ENCODE results near the gene PRAMEF1.
A peak's percentile ranks its signal among the peaks of the same experiment; 100 is the strongest.
"Not testable (repeated sequence)": the region's sequence is repeated elsewhere in the genome, so short reads cannot be mapped to it uniquely, and the experiment has no call there.

Gene PRAMEF1, protein sequence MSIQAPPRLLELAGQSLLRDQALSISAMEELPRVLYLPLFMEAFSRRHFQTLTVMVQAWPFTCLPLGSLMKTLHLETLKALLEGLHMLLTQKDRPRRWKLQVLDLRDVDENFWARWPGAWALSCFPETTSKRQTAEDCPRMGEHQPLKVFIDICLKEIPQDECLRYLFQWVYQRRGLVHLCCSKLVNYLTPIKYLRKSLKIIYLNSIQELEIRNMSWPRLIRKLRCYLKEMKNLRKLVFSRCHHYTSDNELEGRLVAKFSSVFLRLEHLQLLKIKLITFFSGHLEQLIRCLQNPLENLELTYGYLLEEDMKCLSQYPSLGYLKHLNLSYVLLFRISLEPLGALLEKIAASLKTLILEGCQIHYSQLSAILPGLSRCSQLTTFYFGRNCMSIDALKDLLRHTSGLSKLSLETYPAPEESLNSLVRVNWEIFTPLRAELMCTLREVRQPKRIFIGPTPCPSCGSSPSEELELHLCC

DNA sequence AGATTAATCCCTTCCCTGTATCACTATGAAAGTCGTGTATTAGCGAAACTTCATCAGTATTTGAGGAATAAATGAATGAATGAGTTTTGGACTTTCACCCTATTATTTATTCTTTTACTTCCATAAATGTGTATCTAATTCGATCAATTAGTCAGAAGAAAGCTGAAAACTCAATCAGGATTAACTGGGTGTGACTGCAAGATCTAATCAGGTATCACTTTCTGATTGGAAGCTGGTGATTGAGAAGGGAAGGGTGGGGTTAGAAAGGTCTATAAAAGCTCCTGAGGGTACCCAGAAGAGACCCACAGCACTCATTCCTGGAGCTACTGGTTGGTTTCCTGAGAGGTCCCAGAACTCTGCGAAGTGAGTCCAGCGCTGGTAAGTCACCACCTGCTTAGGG lies at the start of gene PRAMEF1:
PRAMEF1 (plus strand) TSS at position 301 of the 400 bp plus-strand sequence. CDS start 1,831 bp downstream, outside the sequence.
- DNase-seq (ENCODE audit: low read depth in 2 of 2) = not testable (repeated sequence)

DNA sequence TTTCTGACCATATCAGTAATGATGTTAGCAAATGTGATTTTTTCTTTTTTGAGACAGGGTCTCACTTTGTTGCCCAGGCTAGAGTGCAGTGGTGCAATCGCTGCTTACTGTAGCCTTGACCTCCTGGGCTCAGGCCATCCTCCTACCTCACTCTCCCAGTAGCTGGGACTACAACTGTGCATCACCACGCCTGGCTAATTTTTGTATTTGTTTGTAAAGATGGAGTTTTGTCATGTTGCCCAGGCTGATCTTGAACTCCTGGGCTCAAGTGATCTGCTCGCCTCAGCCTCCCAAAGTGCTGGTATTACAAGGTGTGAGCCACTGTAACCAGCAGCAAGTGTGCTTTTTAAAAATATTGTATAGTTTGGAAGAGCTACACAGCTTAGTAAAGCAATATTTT lies 49.3 kb upstream of the PRAMEF1 start:
- no peak for DNase-seq (ENCODE audit: low read depth in 2 of 2)

DNA sequence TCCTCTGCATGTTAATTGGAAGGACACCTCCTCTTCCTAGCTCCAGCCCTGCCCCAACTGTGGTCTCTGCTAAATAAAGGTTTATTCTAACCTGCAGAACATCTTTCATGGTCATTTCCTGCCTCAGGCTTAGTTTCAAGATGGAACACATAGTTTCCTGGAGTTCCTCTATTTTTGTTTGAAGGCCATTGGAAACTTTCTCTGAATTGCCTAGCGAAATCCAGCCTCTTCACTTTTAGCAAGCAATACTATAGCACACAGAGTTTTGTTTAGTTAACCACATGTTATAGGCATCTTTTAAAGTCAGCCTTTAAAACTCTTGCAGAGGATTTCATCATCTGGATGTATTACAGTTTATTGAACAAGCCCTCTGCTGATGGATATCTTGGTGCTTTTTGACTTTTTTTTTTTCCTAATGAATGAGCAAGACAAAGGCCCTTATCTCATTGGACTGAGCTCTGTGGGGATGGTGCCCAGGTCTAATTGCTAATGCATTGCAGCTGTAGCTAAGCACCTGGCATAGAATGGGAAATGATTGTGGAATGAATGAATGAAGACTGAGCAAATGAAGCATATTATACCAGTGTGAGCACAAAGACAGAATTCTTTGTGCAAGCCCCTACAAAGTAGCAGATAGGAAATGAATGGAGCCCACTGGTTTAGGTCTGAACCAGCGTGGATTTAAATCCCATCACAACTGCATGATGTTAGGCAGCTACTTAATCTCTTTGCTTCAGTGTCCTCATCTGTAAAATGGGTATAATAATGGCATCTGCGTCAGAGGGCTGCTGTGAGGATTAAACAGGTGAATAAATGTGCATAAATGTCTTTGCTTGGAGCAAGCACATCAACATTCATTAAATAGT lies 45.8 kb upstream of the PRAMEF1 start:
- peak; percentile 6 to 24 for DNase-seq (ENCODE audit: low read depth in 2 of 2)

DNA sequence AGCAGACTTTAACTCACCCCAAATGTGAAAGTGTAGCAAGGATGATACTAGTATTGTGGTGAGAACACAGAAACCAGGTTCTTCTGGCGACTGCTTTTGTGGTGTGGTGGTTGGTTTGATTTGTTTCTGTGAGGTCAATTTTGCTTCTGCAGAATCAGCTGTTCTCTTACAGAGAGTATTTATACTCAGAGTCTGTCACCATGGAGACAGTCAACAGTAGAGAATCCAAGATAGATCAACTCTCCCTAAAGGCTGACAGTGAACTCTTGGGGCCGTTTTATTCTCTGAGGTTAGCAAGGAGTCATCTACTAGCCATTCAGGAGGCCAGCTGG lies 45.2 kb upstream of the PRAMEF1 start, which contains the start of gene CFAP107:
CFAP107 (plus strand) TSS at position 209 of the 332 bp plus-strand sequence. CDS start 231 bp downstream, outside the sequence.
- DNase-seq (ENCODE audit: low read depth in 2 of 2) = no peak

GRCh38 chr1:12748778-12749355 lies 42.3 kb upstream of the PRAMEF1 start:
- DNase-seq (ENCODE audit: low read depth in 2 of 2) = no peak

GRCh38 chr1:12754738-12755137 lies 36.5 kb upstream of the PRAMEF1 start:
- DNase-seq (ENCODE audit: low read depth in 2 of 2) = no peak

DNA sequence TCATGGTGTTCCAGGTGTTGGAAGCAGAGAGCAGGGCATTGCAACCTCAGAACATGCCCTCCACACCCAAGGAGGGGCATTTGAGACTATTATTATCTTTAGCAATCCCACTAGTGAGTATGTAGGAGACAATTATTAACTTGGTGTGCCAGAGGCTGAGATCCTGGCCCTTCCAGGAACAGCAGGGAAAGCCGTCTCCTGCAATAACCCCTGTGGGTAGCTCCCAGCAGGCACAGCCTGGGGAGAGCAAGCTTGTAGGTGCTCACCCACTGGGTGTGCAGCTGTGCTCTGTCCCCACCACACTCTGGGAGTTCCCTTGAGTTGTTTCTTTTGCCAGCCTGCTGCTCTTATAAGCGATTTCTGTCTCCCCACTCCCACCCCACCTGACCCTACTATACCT lies 34.9 kb upstream of the PRAMEF1 start:
- no peak for DNase-seq (ENCODE audit: low read depth in 2 of 2)

DNA sequence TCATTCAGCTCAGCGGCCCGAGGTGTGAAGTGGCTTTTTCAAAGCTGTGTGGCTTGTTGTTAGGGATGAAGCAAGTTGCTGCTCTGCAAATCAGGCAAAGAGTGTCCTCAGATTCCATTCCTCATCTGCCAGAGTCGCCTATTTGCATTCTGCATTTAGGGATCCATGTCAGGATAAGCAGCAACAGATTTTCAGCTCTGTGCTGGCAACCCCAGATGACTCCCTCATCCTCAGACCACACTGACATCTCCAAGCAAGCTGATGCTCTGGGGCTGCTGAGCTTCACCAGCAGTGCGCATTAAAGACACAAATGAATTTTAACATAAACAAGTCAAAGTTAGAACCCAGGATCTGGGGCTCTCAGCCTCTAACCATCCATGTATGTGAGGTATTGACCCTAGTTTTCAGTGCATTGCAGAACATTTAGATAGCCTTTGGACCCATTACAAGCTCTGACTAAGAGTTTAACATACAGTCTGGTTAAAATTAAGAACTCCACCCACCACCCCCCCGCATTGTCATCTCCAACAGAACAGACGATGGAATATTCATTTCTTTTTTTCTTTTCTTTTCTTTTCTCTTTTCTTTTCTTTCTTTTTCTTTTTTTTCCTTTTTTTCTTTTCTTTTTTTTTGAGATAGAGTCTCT lies 34.3 kb upstream of the PRAMEF1 start:
- DNase-seq (ENCODE audit: low read depth in 2 of 2) = no peak

DNA sequence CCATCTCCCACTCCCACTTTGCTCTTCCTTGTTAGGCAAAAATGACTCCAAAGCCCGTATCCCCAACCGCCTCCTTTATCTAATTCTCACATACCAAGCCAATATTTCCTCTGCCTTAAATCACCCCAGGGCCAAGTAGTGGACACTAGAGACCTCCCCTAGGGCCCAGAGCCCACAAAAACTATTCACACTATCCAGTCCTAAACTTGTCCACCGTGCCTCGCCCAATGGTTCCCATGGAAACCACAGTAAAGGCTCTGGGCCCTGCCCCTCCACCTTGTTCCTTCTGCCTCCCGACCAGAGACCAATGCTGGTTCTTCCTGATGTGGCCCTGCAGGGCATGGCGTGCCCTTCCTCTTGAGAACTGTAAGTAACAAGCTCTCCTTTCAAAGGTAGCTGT lies 33.4 kb upstream of the PRAMEF1 start:
- DNase-seq (ENCODE audit: low read depth in 2 of 2) = no peak

DNA sequence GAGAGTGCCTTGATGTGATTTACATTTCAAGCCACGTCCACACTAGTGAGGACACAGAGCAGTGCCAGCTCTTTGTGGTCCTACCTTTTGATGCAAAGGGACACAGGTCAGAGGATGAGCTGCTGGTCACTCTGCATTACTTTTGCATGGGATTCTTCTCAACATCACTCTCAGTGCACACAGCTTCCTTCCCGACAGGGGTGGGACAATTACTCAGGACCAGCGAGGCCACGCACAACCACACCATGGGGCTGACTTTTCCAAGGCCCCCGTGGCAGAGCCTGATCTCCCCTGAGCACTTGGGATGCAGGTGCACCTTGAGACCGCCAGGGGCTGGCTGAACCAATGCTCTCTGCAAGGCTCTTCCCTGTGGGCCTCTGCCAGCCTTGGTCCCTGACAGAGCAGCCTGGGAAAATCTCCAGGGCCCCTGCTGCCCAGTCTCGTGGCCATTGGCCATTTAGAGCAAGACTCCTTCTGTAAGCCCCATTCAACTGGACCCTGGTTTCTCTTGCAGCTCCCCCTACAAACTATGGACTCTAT lies 30.9 kb upstream of the PRAMEF1 start:
- no peak for DNase-seq (ENCODE audit: low read depth in 2 of 2)

GRCh38 chr1:12761781-12762180 lies 29.4 kb upstream of the PRAMEF1 start:
- DNase-seq (ENCODE audit: low read depth in 2 of 2) = no peak

GRCh38 chr1:12762766-12763165 lies 28.4 kb upstream of the PRAMEF1 start:
- no peak for DNase-seq (ENCODE audit: low read depth in 2 of 2)

GRCh38 chr1:12763479-12763878 lies 27.7 kb upstream of the PRAMEF1 start:
- no peak for DNase-seq (ENCODE audit: low read depth in 2 of 2)

DNA sequence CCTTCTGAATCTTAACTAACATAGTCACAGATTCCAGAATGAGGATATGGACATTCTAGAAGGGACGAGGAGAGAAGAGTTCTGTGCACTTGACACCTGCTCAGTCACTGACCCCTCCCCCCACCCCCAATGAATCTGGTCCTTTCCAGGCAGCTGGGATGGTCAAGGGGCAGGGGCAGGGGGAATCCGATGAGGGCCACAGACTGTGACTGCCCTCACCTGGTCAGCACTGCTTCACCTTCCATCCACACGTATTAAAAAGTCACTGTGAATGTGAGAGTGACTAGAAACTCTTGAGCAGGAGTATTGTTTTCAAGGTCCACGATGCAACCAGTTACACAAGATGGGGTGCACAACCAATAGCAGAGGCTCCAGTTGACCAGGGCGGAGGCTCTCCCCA lies 27.2 kb upstream of the PRAMEF1 start:
- DNase-seq (ENCODE audit: low read depth in 2 of 2) = no peak

- no peak for DNase-seq (ENCODE audit: low read depth in 2 of 2)
These were observed 22.2 kb upstream of the PRAMEF1 start for GRCh38 chr1:12769031-12769430.

DNA sequence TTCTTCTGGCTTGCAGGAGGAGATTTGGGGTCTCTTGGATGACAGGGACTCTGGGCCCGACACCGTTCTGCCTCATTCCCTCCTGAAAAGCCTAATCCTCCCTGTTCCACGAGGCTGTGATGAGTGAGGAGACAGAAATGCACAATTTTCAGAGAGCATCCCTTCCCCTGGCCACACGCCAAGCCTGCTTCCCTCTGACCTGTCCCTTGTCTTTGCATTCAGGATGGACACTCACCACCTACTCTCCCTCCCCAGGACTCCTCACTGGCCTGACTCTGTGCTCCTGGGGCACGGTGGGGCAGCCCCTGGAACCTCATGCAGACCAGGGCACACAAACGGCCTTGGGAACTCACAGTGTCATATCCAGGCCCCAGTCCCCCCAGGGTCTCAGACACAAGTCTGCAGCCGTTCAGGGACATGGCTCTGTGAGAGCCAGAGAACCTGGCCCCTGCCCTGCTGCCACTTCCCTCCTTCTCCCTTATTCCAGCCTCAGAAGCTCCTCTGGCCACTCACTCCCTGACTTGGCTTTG lies 21.2 kb upstream of the PRAMEF1 start:
- no peak for DNase-seq (ENCODE audit: low read depth in 2 of 2)

- DNase-seq (ENCODE audit: low read depth in 2 of 2) = no peak
These were observed 20.6 kb upstream of the PRAMEF1 start for GRCh38 chr1:12770620-12771019.

- DNase-seq (ENCODE audit: low read depth in 2 of 2) = no peak
These were observed 20.0 kb upstream of the PRAMEF1 start for GRCh38 chr1:12771186-12771585.

DNA sequence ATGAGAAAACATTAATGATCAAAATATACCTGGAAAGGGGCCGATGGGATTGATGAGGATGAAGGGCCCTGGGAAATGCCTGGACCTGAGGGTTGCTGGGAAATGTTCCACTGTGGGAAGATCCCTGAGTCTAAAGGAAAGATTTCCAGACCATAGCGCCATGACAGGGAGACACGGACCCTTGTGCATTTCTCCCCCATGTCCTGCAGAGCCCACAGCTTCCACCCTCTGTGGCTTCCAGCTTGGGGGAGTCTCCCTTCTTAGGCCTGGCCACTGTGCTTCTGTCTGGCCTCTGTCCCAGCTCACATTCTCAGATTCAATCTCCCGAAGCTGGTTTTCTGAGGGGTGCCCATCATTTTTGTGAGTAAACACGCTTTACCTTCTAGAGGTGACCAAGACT lies 18.7 kb upstream of the PRAMEF1 start:
- no peak for DNase-seq (ENCODE audit: low read depth in 2 of 2)

DNA sequence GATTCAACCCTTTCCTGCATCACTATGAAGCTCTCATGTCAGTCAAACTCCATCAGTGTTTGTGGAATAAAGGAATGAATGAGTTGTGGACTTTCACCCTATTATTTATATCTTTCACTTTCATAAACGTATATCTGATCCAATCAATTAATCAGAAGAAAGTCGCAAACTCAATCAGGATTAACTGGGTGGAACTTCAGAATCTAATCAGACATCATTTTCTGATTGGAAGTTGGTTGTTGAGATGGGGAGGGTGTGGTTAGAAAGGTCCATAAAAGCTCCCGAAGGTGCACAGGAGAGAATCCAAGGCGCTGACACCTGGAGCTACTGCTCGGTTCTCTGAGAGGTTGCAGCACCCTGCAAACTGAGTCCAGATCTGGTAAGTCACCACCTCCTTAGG lies 17.8 kb upstream of the PRAMEF1 start, which contains the start of gene PRAMEF12:
PRAMEF12 (plus strand) TSS at position 301 of the 400 bp plus-strand sequence. CDS start 1,130 bp downstream, outside the sequence.
- no peak for DNase-seq (ENCODE audit: low read depth in 2 of 2)

GRCh38 chr1:12774801-12775345 lies 16.3 kb upstream of the PRAMEF1 start:
- no peak for DNase-seq (ENCODE audit: low read depth in 2 of 2)
